Amniotic stem cell (primary cell): Measurements from ENCODE around the gene GFY.
"Not testable (repeated sequence)": the region's sequence is repeated elsewhere in the genome, so short reads cannot be mapped to it uniquely, and the experiment has no call there.

Experiments
- DNase-seq: peaks from one replicate; lab custom pipeline; 2025; lab: John Stamatoyannopoulos, UW

Gene GFY

GRCh38 chr19:49470615-49470978, 45.4 kb downstream of the GFY start:
- DNase-seq: no peak

GRCh38 chr19:49472936-49473335, 47.7 kb downstream of the GFY start:
- no peak for DNase-seq

- DNase-seq: not testable (repeated sequence)
These were observed 48.3 kb downstream of the GFY start for GRCh38 chr19:49473501-49473867.

- peak; percentile 67 for DNase-seq
These were observed 48.8 kb downstream of the GFY start, which contains the start of gene FLT3LG for GRCh38 chr19:49473868-49474541. Gene FLT3LG (plus strand): TSS chr19:49474215. CDS start chr19:49474640, 425 bp downstream.

- no peak for DNase-seq
These were observed 49.3 kb downstream of the GFY start for GRCh38 chr19:49474542-49474924.

- no peak for DNase-seq
These were observed 50.2 kb downstream of the GFY start for GRCh38 chr19:49475191-49475917.

- no peak for DNase-seq
These were observed 51.0 kb downstream of the GFY start for GRCh38 chr19:49475995-49476880.
